ENCODE data around the gene CRLF2. TPM values are rescaled to one million over a fixed set of nuclear protein-coding genes. Genes with fewer than 3 reads are reported as not detected.
A peak's percentile ranks its signal among the peaks of the same experiment; 100 is the strongest.
"Not testable (repeated sequence)": the region's sequence is repeated elsewhere in the genome, so short reads cannot be mapped to it uniquely, and the experiment has no call there.

The CRLF2 gene
- total RNA-seq, 1 donor from 2014 or later: not detected

- DNase-seq (ENCODE audit: extremely low spot score, unreplicated experiment): no peak
- Mint-ChIP-seq H3K36me3 (ENCODE audit: unreplicated experiment) (peaks cover 3% of the 10 kb centered on the region), H3K4me1 (ENCODE audit: unreplicated experiment) (peaks cover 18% of the 10 kb centered on the region), H3K27ac (ENCODE audit: unreplicated experiment) (no peak overlapping the region), H3K4me3 (ENCODE audit: unreplicated experiment) (peak overlapping the region; percentile 46), H3K27me3 (ENCODE audit: unreplicated experiment) (no peaks in the 10 kb centered on the region), H3K9me3 (ENCODE audit: unreplicated experiment) (peaks cover 5% of the 10 kb centered on the region)
- TF ChIP-seq CTCF (IDR thresholded peaks at IDR 0.05): no peak
Observed at GRCh38 chrX:1248331-1249061, 36.0 kb upstream of the CRLF2 start.

- Mint-ChIP-seq H3K4me3 (ENCODE audit: unreplicated experiment) (no peak overlapping the region), H3K27me3 (ENCODE audit: unreplicated experiment) (no peaks in the 10 kb centered on the region), H3K36me3 (ENCODE audit: unreplicated experiment) (no peaks in the 10 kb centered on the region), H3K27ac (ENCODE audit: unreplicated experiment) (no peak overlapping the region), H3K4me1 (ENCODE audit: unreplicated experiment) (peaks cover 25% of the 10 kb centered on the region), H3K9me3 (ENCODE audit: unreplicated experiment) (no peaks in the 10 kb centered on the region)
- DNase-seq (ENCODE audit: extremely low spot score, unreplicated experiment): peak; percentile 92
- peak; percentile 84 for TF ChIP-seq CTCF (IDR thresholded peaks at IDR 0.05)
Observed at GRCh38 chrX:1246816-1247215, 34.4 kb upstream of the CRLF2 start.

- peaks cover 23% of the 10 kb centered on the region for H3K4me1 Mint-ChIP-seq (ENCODE audit: unreplicated experiment)
- no peaks in the 10 kb centered on the region for H3K27me3 Mint-ChIP-seq (ENCODE audit: unreplicated experiment)
- H3K36me3 Mint-ChIP-seq (ENCODE audit: unreplicated experiment): no peaks in the 10 kb centered on the region
- no peak for DNase-seq (ENCODE audit: extremely low spot score, unreplicated experiment)
- H3K27ac Mint-ChIP-seq (ENCODE audit: unreplicated experiment): peak overlapping the region; percentile 7
- H3K4me3 Mint-ChIP-seq (ENCODE audit: unreplicated experiment): no peak overlapping the region
- TF ChIP-seq CTCF (IDR thresholded peaks at IDR 0.05): peak; percentile 38
- no peaks in the 10 kb centered on the region for H3K9me3 Mint-ChIP-seq (ENCODE audit: unreplicated experiment)
Observed at GRCh38 chrX:1244164-1245076, 32.0 kb upstream of the CRLF2 start.

GRCh38 chrX:1242891-1243402 is 30.5 kb upstream of the CRLF2 start:
- peak overlapping the region; percentile 57 for H3K27ac Mint-ChIP-seq (ENCODE audit: unreplicated experiment)
- H3K4me3 Mint-ChIP-seq (ENCODE audit: unreplicated experiment): no peak overlapping the region
- H3K9me3 Mint-ChIP-seq (ENCODE audit: unreplicated experiment): no peaks in the 10 kb centered on the region
- peaks cover 15% of the 10 kb centered on the region for H3K4me1 Mint-ChIP-seq (ENCODE audit: unreplicated experiment)
- TF ChIP-seq CTCF (IDR thresholded peaks at IDR 0.05): no peak
- H3K36me3 Mint-ChIP-seq (ENCODE audit: unreplicated experiment): no peaks in the 10 kb centered on the region
- no peak for DNase-seq (ENCODE audit: extremely low spot score, unreplicated experiment)
- H3K27me3 Mint-ChIP-seq (ENCODE audit: unreplicated experiment): no peaks in the 10 kb centered on the region

- not testable (repeated sequence) for H3K9me3 Mint-ChIP-seq (ENCODE audit: unreplicated experiment); H3K36me3 Mint-ChIP-seq (ENCODE audit: unreplicated experiment); DNase-seq (ENCODE audit: extremely low spot score, unreplicated experiment); H3K27ac Mint-ChIP-seq (ENCODE audit: unreplicated experiment); H3K27me3 Mint-ChIP-seq (ENCODE audit: unreplicated experiment); H3K4me3 Mint-ChIP-seq (ENCODE audit: unreplicated experiment)
- peaks cover 11% of the 10 kb centered on the region for H3K4me1 Mint-ChIP-seq (ENCODE audit: unreplicated experiment)
Observed at GRCh38 chrX:1240551-1240950, 28.1 kb upstream of the CRLF2 start.

Measured in osteocyte (in vitro differentiated cells).